ENCODE measurements around the gene G0S2.
"Not testable (repeated sequence)": the region's sequence is repeated elsewhere in the genome, so short reads cannot be mapped to it uniquely, and the experiment has no call there.

G0S2 gene

DNA sequence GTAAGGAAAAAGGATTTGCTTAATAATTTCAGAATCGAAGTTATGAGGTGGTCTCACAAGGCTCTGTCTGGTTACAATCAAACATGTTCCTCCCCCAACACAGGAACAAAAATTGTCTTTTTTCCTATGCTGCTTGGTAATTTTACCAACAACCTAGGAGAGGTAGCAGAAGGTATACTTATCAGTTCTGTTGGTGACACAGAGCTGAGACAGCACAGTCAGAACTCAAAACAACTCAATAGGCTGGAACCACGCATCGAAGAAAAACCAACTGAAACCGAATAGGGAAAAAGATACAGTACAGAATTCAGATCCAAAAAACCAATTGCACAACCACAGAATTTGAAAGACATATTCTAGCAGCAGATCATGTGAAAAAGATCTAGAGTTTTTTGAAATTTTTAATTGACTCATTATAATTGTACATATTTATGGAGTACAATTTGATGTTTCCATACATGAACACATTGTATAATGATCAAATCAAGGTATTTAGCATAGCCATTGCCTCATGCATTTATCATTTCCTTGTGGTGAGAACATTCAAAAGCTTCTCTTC is 3.8 kb downstream of the G0S2 start:
- no peak for DNase-seq (ENCODE audit: low spot score)

DNA sequence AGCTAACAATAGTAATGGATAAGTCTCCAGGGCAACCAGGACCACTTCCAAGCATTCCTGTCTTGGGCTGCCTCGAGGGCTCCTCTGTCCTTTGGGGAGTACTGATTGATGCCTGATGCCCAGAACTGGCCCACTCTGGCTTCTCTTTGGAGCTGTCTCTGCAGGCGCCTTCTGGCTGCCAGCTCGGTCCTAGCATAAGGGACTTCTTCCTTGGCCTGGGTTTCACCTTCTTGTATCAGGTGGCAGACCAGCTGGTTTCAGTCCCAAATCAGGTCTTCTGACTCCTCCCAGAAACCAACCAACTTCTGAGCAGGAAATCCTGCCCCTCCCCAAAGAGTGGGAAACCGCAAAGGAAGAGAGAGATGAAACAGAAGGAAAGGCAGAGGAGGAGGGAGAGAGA is 10.6 kb downstream of the G0S2 start:
- DNase-seq (ENCODE audit: low spot score), result no peak

DNA sequence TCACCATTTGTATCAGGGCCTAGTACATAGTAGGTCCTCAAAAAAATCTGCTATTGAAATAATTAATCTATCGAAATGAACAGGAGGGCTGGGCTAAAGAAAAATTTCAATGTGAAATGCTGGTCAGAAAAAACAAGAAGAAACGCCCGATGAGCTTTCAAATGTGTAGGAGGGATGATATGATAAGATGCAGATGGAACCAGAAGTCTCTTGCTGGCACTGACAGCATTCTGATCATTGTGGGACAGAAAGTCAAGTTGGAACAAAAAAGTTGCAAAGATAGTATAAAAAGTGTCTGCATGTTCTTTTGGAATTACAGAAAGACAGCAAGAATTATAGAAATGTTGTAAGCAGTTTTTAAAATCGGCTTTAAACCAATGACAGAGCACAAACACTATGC is 11.1 kb downstream of the G0S2 start:
- DNase-seq (ENCODE audit: low spot score), result no peak

DNA sequence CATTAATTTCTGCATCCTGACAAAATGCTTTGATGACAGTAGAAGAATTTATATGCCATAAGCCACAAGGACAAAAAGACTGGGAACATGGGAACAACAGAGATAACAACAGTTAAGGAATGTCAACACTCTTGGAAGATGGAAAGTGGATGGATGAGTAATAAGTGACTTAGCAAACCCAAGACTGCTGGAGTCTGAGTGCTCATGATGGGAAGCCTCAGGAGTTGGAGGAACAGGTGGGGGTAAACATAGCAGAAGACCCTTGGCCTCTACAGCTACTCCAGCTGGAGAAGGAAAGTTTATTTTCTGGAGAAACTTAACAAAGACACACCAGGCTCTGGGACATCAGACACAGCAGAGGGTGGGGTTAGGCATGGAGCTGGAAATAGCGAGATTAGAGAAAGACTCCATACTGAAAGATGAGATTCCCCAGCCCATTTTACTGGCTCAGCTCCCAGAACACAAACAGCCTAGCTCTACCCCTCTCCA is 13.6 kb downstream of the G0S2 start:
- no peak for DNase-seq (ENCODE audit: low spot score)

DNA sequence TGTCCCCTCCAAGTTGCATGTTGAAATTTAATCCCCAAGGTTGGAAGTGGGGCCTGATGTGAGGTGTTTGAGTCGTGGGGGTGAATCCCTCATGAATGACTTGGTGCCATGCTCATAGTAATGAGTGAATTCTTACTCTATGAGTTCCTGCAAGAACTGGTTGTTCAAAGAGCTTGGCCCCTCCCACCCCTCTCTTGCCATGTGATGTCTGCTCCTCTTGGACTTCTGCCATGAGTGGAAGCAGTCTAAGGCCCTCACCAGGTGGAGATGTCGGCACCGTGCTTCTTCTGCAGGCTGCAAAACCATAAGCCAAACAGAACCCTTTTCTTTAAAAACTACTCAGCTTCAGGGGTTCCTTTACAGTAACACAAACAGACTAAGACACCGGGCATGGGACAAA is 14.3 kb downstream of the G0S2 start:
- DNase-seq (ENCODE audit: low spot score), result no peak

DNA sequence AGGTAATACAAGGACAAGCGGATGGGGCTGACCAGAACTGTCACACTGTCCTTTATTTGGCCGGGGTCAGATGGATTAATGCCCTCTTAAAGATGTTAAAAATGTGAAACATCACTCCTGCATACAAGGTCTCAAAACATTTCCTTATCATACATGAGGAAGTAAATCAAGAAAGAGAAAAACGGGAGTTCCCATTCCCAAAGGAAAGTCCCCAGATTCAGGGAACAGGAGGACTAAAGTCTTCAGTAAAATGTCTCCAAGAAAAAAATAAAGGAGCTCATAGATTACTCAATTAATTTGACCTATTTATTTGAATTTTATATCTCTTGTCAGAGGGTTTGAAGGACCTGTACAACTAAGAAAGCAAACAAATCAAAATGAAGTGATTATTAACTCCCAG is 16.0 kb downstream of the G0S2 start:
- DNase-seq (ENCODE audit: low spot score), result no peak

DNA sequence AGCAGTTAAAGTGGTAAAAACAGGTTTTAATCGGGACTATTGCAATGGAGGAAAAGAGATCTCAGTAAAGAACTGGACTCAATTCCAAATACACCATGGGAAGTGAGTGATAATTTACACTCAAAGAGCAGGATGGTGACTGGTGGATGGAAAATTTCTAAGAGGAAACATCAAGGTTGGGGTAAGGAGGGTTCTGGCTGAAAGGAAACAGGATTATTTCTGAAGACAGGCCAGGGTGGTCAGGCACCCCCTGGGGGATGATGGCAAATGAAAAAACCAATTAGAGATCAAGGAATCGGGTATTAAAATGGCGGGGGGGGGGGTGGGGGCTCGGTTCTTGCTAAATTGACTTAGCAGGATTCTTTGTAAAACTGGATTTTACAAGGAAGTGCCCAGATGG is 17.1 kb downstream of the G0S2 start:
- DNase-seq (ENCODE audit: low spot score), result no peak

DNA sequence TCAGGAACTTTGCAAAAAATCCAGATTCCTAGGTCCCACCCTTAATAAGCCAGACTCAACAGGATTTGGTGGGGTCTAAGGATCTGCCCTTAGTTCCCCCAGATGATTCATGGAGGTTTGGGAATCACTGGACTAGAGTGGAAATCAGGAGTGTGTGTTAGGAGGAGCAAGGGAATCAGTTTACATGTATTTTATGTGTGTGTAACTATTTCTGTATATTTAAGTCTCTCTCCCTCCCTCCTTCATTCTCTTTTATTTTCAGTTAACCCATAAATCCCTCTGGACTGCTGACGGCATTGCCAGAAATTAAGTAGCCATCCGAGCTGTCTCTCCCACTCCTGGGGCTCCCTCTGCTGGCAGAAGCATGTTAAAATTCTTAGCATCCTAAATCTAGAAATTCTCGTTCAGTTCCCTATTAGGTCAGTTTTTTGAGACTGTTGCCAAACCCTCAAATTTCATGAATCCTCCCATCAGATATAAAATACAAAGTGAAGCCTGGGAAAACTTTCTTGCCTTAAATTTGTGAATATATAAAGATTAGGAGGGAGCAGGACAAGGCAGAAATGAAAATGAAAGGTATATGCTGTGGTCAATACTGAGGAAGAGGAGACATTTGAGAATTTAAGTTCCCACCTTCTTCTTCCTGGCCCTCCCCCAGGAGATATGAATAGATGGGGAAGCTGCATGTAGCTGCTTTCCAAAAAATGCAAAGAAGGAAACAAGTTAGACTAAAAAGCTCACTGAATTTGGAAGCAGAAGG is 17.7 kb downstream of the G0S2 start:
- DNase-seq (ENCODE audit: low spot score), result peak; percentile 74

DNA sequence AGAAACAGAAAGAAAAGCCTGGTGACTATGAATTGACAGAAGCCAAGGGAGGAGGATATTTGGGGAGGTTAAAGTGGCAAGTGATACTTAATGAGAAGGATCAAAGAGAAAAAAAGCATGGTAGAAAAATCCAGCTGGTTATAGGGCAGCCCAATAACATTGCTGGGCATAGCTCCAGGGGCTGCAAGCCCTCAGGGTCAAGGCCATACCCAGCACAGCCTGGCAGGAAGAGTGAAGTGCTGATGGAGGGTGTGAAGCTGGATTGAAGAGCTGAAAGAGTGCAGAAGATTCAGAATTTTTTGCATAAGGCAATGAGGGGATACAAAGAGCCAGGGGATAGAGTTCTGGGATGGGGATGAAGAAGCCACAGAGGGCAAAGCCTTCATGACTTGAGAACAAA is 21.5 kb downstream of the G0S2 start:
- no peak for DNase-seq (ENCODE audit: low spot score)

DNA sequence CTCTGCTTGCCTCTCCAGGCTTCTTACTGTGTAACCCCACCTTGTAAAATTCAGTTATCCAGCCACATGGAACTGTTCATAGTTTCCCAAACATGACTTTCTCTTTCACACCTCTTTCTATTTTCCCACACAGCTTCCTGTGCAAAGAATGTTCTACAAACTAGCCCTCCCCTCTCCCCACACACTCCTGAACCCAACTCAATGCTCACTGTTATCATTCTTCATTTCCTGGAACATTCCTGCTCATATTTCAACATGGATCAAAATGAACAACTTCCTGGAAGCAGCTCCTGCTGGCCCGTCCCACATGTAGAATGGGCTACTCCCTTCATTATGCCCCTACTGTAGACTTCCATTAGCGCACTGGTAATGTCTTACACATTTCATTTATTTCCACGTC is 21.9 kb downstream of the G0S2 start:
- no peak for DNase-seq (ENCODE audit: low spot score)

DNA sequence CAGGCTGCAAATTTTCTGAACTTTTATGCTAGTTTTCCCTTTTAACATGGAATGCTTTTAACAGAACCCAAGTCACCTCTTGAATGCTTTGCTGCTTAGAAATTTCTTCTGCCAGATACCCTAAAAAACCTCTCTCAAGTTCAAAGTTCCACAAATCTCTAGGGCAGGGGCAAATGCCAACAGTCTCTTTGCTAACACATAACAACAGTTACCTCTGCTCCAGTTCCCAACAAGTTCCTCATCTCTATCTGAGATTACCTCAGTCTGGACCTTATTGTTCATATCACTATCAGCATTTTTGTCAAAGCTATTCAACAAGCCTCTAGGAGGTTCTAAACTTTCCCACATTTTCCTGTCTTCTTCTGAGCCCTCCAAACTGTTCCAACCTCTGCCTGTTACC is 25.5 kb downstream of the G0S2 start:
- DNase-seq (ENCODE audit: low spot score), result not testable (repeated sequence)

DNA sequence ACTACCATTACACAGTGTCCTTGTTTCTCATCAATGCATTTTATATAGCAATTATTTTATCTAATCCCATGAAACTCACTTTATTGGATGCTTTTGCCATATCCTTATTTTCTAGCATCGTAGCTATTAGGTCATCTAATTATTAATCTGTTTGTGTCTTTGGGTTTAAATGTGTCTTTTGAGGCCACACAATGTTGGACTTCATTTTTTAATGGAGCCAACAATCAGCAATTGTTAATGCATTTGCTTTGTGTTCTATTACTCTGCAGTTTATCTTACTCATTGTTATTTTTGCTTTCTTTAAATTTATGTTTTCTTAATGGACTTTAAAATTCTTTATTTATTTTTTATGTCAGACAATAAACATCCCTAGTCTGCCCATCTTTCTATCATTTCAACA is 27.6 kb downstream of the G0S2 start:
- DNase-seq (ENCODE audit: low spot score), result no peak

DNA sequence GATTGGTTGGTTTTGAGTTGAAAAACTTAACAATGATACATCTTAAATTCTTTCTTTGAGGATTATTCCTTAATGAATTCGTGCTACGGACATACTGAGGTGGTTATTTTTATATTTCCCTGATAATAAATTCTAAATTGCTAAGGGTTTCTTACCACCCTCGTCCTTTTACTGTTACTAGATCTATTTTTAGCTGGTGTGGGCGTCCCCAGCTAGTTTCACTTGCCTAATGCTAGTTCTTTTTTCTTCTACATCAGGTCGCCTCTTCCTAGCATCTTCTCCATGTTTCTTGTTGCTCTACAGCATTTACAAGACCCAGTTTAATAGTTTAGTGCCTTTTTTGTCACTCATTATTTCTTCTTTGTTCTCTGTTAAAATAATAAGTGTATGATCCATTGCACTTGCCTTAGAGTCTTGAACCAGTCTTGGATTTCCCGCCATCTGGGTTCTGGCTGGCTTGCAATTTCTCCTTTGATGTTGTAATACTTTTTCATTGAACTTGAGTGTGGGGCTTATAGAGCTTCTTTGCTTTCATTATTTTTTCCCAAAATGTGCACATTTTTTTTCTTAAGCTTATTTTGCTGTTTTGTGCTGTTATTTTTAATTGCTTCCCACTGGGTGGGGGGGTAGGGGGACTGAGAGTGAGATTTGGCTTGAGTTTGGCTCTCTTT is 28.8 kb downstream of the G0S2 start:
- DNase-seq (ENCODE audit: low spot score), result no peak

DNA sequence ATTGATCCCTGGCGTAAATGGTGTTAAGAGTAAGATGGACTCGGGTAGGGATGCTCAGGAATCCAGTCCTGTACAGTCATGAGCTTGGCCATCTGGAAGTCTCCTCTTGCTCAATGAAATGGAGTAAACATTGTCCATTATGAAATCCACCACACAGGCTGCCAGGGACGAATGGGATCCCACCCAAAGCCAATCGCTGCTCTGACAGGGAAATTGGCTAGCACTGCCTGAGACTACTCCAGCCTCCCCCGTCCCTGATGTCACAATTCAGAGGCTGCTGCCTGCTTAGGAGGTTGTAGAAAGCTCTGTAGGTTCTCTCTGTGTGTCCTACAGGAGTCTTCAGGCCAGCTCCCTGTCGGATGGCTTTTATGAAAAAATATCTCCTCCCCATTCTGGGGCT is 29.4 kb downstream of the G0S2 start, which contains the start of gene HSD11B1:
Gene HSD11B1, plus strand, starts transcription at position 263 of the 400 bp plus-strand sequence. Its CDS starts 97 bp downstream, at position 360.
- DNase-seq (ENCODE audit: low spot score), result no peak

DNA sequence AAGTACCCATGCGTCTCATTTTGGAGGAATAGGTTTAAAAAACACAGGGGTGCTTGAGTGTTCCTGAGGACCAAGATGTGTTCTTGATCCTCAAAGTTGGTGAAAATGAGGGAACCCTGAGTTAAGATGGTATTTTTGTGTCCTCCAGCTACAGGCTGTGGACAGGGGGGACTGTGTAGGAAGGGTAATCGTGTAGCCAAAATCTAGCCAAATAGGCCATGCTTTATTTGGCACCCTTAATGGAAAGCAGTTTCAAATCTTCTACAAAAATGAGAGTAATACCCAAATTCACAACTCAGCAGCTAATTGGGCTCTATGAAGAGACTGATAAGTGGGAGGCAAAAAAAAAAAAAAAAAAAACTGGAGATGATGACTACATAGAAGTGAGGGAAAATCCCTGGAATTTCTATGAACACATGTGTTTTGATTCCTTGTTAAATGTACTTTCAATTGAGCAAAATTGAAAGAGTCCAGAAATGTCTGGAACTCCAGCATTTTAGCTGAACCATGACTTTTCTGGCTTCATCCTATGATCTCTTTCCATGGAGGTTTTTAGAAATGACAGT is 29.9 kb downstream of the G0S2 start:
- no peak for DNase-seq (ENCODE audit: low spot score)

DNA sequence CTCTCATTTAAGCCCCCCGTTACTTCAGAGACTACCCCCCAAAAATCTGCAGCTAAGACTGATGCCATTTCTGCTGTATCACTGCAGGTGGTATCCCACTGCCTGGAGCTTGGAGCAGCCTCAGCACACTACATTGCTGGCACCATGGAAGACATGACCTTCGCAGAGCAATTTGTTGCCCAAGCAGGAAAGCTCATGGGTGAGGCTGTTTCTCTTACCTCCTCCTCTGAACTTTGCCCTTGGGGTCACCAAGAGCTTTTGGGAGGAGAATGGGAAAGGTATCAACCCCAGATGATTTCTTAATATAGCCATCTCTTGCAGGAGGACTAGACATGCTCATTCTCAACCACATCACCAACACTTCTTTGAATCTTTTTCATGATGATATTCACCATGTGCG is 31.4 kb downstream of the G0S2 start:
- DNase-seq (ENCODE audit: low spot score), result no peak

DNA sequence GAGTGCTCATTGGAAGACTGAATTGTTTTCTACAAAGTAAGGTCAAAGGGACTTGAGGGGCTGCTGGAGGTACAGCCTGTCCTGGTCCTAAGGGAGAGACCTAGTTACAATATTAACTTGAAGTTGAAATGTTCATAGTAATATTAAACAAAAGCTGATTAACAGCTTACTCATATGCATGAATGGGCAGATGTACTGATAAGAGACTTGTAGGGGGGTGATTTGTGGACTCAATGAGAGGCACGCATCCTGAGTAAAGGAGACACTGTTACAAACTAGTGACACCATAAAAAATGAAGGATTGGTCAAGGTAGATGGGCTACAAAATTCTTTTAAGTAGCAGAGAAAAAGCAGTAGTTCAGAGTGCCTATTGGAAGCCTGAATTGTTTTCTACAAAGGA is 32.1 kb downstream of the G0S2 start:
- DNase-seq (ENCODE audit: low spot score), result no peak

DNA sequence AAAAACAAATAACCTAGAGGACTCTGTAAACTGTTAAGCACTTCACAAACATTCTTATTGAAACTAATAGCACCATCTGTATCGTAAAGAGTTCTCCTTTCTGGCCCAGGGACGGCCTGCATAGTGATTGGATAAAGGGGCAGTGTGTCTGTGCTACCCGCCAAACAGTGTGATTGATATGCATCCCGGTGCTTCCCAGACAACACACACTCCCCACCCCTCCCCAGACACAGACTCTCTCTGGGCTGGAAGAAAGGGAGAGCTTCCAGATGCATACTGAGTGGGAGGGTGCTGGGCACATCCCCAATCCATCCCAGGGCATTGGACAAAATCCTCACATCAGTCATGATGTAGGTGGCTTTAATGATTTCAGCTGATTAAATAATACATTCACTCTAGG is 33.1 kb downstream of the G0S2 start:
- no peak for DNase-seq (ENCODE audit: low spot score)

DNA sequence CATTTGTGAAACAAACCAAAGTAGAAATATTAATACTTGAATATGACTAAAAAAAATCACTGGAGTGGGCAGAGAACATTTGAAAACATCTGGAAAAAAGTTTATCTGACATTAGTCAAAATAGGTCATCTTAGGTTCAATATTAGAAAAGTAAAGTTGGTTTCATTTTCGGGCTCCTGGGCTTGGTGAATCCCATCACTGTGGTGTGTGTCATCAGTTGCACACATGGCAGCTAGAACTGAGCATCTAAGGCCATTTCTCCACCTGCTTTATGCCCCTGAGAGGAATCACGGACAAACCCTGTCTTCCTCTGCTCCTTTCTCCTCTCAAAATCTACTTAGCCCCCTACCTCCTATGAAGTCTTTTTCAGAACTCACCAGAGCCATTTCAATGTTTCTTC is 34.9 kb downstream of the G0S2 start:
- no peak for DNase-seq (ENCODE audit: low spot score)

DNA sequence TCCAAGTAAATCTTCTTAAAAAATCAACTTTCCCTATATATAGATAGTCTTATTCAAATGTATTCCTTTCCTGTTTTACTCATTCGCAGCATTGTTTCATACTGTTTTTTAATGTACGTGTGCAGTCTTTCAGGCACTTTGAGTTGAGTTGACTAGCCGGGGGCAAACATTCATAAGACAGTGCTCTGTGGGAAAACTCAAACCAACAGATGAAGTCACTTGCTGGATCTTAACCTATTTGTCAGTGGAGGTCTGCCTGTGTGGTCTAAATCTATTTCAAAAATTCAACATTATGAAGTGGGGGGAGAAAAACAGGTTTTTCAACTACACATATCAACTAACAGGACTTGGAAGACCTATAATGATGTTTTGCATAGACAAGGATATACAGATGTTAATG is 35.6 kb downstream of the G0S2 start:
- no peak for DNase-seq (ENCODE audit: low spot score)

DNA sequence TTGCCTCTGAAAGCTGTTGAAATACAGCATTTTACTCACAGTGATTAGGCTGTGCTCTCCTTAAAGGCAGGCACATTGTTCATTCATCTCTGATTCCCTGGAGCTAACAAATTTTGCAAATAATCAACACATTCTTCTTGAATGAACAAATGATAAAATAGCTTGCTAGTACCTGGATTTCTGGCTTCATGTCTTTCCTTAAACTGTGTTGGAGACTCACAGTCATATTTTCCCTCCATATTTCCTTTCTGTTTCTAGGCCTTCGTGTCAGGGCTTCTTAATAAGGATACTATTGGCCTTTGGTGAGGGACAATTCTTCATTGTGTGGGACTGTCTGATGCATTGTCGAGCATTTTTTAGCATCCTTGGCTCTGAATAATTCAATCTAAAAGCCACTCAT is 39.1 kb downstream of the G0S2 start:
- DNase-seq (ENCODE audit: low spot score), result no peak

DNA sequence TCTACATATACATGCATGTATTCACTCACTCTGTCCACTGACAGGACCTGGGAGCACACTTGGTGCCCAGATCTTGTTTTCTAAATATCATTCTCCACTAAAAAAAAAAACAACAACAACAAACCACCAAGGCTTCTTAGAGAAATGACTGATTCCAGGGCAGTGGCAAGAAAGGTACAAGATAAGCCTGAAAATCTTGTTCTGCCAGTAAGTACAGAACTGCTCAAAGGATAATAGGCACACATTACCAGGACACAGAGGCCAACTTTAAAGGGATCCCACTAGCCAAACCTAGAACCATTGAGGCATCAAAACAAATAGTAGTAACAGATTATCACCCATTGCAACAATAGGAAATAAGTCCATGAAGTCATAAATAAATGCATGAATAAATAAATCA is 40.1 kb downstream of the G0S2 start:
- DNase-seq (ENCODE audit: low spot score), result no peak

DNA sequence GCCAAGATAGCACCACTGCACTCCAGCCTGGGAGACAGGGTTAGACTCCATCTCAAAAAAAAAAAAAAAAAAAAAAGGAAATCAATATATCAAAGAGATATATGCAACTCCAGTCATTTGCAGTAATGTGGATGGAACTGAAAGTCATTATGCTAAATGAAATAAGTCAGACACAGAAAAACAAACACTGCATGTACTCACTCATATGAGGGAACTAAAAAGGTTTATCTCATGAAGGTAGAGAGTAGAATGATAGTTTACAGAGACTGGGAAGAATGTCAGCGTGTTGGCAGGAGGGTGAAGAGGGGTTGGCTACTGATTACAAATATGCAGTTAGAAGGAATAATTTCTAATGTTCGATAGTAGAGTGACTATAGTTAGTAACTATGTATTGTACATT is 42.6 kb downstream of the G0S2 start:
- no peak for DNase-seq (ENCODE audit: low spot score)

Data from D341Med (cell line).